Stimulated activated CD4-positive, alpha-beta T cell treated with anti-CD3 and anti-CD28 coated beads, Interleukin-4, amount 100 ng/mL, for 48 hours (primary cell): ENCODE data around the gene HS3ST3B1.

Experiments used
- DNase-seq, 2 donors: peaks; one replicate each; pipeline ENCODE4 v3.0.0-alpha.2; 2020; ENCODE audit warnings: low read depth in 2 of 2

The HS3ST3B1 gene

GRCh38 chr17:14303343-14304221 is 2.7 kb downstream of the HS3ST3B1 start:
- no peak for DNase-seq

GRCh38 chr17:14304222-14304772 is 3.4 kb downstream of the HS3ST3B1 start:
- no peak for DNase-seq

GRCh38 chr17:14304773-14305517 is 4.1 kb downstream of the HS3ST3B1 start:
- no peak for DNase-seq

- no peak for DNase-seq
These were observed 5.1 kb downstream of the HS3ST3B1 start for GRCh38 chr17:14305785-14306496.

- no peak for DNase-seq
These were observed 5.7 kb downstream of the HS3ST3B1 start for GRCh38 chr17:14306596-14306995.

GRCh38 chr17:14307560-14308024 is 6.7 kb downstream of the HS3ST3B1 start:
- no peak for DNase-seq

GRCh38 chr17:14308636-14308964 is 7.7 kb downstream of the HS3ST3B1 start:
- DNase-seq: no peak

- peak; percentile 89 to 90 for DNase-seq
These were observed 8.3 kb downstream of the HS3ST3B1 start for GRCh38 chr17:14308965-14309879.

- no peak for DNase-seq
These were observed 9.2 kb downstream of the HS3ST3B1 start for GRCh38 chr17:14310101-14310500.

GRCh38 chr17:14310605-14311004 is 9.7 kb downstream of the HS3ST3B1 start:
- DNase-seq: no peak

- DNase-seq: no peak
These were observed 10.4 kb downstream of the HS3ST3B1 start for GRCh38 chr17:14311186-14311705.

- no peak for DNase-seq
These were observed 11.1 kb downstream of the HS3ST3B1 start for GRCh38 chr17:14311981-14312380.

GRCh38 chr17:14312522-14312921 is 11.6 kb downstream of the HS3ST3B1 start:
- no peak for DNase-seq

- no peak for DNase-seq
These were observed 15.4 kb downstream of the HS3ST3B1 start for GRCh38 chr17:14316126-14316832.

GRCh38 chr17:14317383-14317782 is 16.5 kb downstream of the HS3ST3B1 start:
- DNase-seq: no peak

- no peak for DNase-seq
These were observed 17.4 kb downstream of the HS3ST3B1 start for GRCh38 chr17:14318109-14318917.

- DNase-seq: no peak
These were observed 18.0 kb downstream of the HS3ST3B1 start for GRCh38 chr17:14318918-14319205.

- no peak for DNase-seq
These were observed 19.2 kb downstream of the HS3ST3B1 start for GRCh38 chr17:14320098-14320497.

- no peak for DNase-seq
These were observed 20.0 kb downstream of the HS3ST3B1 start for GRCh38 chr17:14320734-14321475.
